Uterus (tissue), 4 donors: Measurements from ENCODE around the gene LILRB5. TPM values are rescaled to one million over a fixed set of nuclear protein-coding genes. Genes with fewer than 3 reads are reported as not detected.
"Not testable (repeated sequence)": the region's sequence is repeated elsewhere in the genome, so short reads cannot be mapped to it uniquely, and the experiment has no call there.

Experiments used
- DNase-seq, 2 donors: peaks; one replicate each; pipeline ENCODE4 v3.0.0-alpha.2; 2019 to 2020
- H3K27ac ChIP-seq, 2 donors: fragments of 200-600 bp; sonication (generic); 1 replicate in 1 of 2; 2 replicates in 1 of 2; pipeline ENCODE4 v1.5.1; 2016 to 2018
- H3K27me3 ChIP-seq, 2 donors: fragments of 200-600 bp; sonication (generic); one replicate each; pipeline ENCODE4 v1.5.1; 2018 to 2019; ENCODE audit warnings: control low read depth in 1 of 2
- H3K36me3 ChIP-seq, 2 donors: fragments of 200-600 bp; sonication (generic); one replicate each; pipeline ENCODE4 v1.5.1; 2019; ENCODE audit warnings: control low read depth in 1 of 2
- H3K4me1 ChIP-seq, 2 donors: fragments of 200-600 bp; sonication (generic); one replicate each; pipeline ENCODE4 v1.5.1; 2018 to 2019; ENCODE audit warnings: control low read depth in 1 of 2
- H3K4me3 ChIP-seq, 2 donors: fragments of 200-600 bp; sonication (generic); 1 replicate in 1 of 2; 2 replicates in 1 of 2; pipeline ENCODE4 v1.5.1; 2018 to 2019; ENCODE audit warnings: mild to moderate bottlenecking in 1 of 2
- H3K9me3 ChIP-seq, 2 donors: fragments of 200-600 bp; sonication (generic); one replicate each; pipeline ENCODE4 v1.5.1; 2019; ENCODE audit warnings: control low read depth in 1 of 2
- POLR2A ChIP-seq, 2 donors: fragments of 450-650 bp; IDR thresholded peaks; one replicate each; pipeline ENCODE4 v1.6.1; 2016; ENCODE audit warnings: antibody characterized with exemption in 2 of 2, mild to moderate bottlenecking in 1 of 2, moderate library complexity in 1 of 2
- intact Hi-C: fragments of 100-400 bp; cut with DNase I; formaldehyde crosslinking; loops from one replicate; pipeline ENCODE4 v1.15.1; 2023; ENCODE audit warnings: low total_unique reads
- total RNA-seq, 4 donors: library from RNA; depleted of rRNA in 3 of 4; stranded (reverse); fragments of >200 nt in 3 of 4; gene quantifications; one replicate each; pipeline versions ENCODE4 v1.1.0 to v1.2.4, GENCODE V29; 2014 to 2023
- TF ChIP-seq, protein P1 (sequence below), 4 experiments: fragments of 200-600 bp in 2 of 4; fragments of 450-650 bp in 2 of 4; sonication (generic) in 2 of 4; IDR thresholded peaks; one replicate each; pipeline ENCODE4 v1.5.1; 2016 to 2019; ENCODE audit warnings: antibody characterized with exemption in 4 of 4, mild to moderate bottlenecking in 2 of 4, moderate library complexity in 1 of 4
- donor health status: DM: yes; HTN: yes; CAD: no.

LILRB5 gene
- total RNA-seq, 4 donors from 2014 or later: 3.2 to 3.7 (median 3.7) TPM; not detected in 1

DNA sequence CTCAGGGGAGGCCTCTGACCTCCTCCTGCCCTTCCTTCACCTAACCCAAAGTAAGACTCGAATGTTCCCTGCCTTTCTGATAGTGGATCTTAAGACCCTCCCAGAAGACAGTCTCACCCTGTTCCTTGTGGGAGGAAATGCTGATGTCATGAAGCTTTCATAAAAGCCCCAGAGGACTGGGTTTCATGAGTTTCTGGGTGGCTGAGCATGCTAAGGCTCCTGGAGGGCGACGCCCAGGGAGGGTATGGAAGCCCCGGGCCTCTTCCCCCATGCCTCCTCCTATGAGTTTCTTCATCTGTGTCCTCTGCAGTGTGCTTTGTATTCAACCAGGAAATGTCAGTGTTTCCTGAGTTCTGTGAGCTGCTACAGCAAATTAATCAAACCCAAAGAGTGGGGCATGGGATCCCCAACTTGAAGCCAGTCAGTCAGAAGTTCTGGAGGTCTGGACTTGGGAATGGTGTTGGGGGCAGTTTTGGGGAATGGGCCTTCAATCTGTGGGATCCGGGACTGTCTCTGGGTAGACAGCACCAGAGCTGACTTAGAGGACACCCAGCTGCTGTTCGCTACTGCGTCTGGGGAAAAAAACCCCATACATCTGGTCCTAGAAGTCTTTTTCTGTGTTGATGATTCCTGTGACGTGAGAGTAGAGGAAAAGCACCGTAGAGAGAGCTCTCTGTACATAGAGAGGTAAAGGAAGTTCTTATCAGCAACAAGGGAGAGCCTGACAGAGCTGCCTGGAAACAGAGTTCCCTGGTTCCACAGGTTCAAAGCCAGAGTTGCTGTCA is 25.8 kb upstream of the LILRB5 start:
- Histone ChIP-seq H3K36me3 (no peaks in the 10 kb centered on the region), H3K4me1 (no peaks in the 10 kb centered on the region), H3K4me3 (no peak overlapping the region), H3K27ac (no peak overlapping the region), H3K27me3 (no peaks in the 10 kb centered on the region), H3K9me3 (no peaks in the 10 kb centered on the region)
- intact Hi-C loops: no loop called here
- TF ChIP-seq, protein P1, sequence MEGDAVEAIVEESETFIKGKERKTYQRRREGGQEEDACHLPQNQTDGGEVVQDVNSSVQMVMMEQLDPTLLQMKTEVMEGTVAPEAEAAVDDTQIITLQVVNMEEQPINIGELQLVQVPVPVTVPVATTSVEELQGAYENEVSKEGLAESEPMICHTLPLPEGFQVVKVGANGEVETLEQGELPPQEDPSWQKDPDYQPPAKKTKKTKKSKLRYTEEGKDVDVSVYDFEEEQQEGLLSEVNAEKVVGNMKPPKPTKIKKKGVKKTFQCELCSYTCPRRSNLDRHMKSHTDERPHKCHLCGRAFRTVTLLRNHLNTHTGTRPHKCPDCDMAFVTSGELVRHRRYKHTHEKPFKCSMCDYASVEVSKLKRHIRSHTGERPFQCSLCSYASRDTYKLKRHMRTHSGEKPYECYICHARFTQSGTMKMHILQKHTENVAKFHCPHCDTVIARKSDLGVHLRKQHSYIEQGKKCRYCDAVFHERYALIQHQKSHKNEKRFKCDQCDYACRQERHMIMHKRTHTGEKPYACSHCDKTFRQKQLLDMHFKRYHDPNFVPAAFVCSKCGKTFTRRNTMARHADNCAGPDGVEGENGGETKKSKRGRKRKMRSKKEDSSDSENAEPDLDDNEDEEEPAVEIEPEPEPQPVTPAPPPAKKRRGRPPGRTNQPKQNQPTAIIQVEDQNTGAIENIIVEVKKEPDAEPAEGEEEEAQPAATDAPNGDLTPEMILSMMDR (IDR thresholded peaks at IDR 0.05): no peak
- no peak for TF ChIP-seq POLR2A (IDR thresholded peaks at IDR 0.05)
- no peak for DNase-seq

DNA sequence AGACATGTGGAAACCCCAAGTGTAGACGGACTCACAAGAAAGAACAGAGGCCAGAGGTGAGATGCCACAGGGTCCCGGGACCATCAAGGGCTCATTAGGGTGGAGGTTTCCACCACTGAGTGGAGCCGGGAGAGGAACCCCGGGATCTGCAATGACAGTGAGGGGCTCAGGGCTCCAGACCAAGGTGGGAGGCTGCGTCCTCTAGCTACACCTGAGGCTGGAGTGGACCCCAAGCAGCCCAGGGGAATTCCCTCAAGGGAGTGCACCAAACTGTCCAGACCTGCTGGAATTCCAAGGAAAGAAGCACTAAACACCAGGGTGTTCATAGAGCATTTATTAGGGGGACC is 24.6 kb upstream of the LILRB5 start:
- H3K9me3 ChIP-seq, H3K27me3 ChIP-seq, H3K4me1 ChIP-seq, H3K4me3 ChIP-seq, DNase-seq, H3K36me3 ChIP-seq, H3K27ac ChIP-seq: not testable (repeated sequence)
- intact Hi-C loops: loop anchor here (2.0 kb wide), 1 partner anchor 305 kb away; no protein-coding TSS in a partner anchor

DNA sequence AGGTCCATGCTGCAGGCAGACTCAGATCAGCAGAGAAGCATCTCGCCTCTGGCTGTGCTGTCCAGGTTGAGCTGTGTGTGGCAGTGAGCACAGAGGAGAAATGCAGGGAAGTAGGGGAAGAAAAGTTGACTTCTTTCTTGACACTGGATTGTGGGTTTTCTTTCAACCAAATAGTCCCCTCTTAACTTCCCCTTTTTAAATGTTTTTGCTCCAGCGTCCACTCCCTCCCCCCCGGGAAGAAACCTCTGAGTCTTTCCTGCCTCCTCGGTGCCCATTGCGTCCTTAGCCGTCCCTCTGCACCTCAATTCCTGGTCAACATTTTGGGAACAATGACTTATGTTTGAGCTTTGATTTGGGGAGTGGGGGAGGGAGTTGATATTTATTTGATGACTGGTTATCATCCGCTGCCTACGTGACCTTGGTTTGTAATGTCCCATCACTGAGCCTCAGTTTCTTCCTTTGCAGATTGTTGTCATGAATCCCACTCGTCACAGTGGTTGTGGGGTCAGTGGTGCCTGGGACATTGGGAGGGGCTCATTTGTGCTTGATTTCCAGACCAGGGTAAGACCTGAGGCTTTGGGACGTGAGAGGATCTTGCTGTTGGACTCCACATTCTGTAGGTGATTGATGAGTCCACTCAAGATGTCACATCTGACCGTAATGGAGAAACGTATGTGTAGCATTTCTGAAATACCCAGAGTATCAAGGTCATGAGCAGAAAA is 24.1 kb upstream of the LILRB5 start, which contains the start of gene LILRB2:
LILRB2 (minus strand) TSS at position 104 of the 722 bp plus-strand sequence. CDS start 614 bp downstream, outside the sequence.
- no peak for DNase-seq
- no peak within 1 kb of the TSS for H3K4me3 ChIP-seq
- TF ChIP-seq, protein P1 (IDR thresholded peaks at IDR 0.05): no peak
- no peak for TF ChIP-seq POLR2A (IDR thresholded peaks at IDR 0.05)
- intact Hi-C loops: loop anchor here (2.0 kb wide), 1 partner anchor 306 kb away; no protein-coding TSS in a partner anchor
- H3K4me1 ChIP-seq: no peaks in the 10 kb centered on the region
- H3K9me3 ChIP-seq: no peaks in the 10 kb centered on the region
- no peaks in the 10 kb centered on the region for H3K36me3 ChIP-seq
- no peaks in the 10 kb centered on the region for H3K27me3 ChIP-seq
- H3K27ac ChIP-seq: no peak within 1 kb of the TSS

DNA sequence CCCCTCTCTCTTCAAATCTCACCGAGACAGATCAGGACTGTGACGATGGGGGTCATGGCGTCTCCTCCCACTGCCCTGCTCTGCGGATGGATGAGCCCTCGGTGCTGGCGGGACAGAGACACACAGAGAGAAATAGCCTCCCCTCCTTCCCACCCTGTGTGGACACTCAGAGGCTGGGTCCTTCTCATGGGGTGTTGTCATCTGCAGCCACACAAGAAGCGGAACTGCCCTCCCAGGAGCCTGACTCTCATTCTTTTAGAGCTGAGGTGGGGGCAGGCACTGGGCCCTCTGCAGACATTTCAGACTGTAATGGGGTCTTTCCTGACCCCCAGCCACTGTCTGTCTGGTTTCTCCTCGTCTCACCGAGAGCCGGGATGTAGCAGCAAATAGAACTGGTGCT is 23.4 kb upstream of the LILRB5 start:
- H3K36me3 ChIP-seq, DNase-seq, H3K27me3 ChIP-seq, H3K4me3 ChIP-seq, H3K27ac ChIP-seq, H3K9me3 ChIP-seq, H3K4me1 ChIP-seq: not testable (repeated sequence)
- intact Hi-C loops: loop anchor here (2.0 kb wide), 1 partner anchor 306 kb away; no protein-coding TSS in a partner anchor

DNA sequence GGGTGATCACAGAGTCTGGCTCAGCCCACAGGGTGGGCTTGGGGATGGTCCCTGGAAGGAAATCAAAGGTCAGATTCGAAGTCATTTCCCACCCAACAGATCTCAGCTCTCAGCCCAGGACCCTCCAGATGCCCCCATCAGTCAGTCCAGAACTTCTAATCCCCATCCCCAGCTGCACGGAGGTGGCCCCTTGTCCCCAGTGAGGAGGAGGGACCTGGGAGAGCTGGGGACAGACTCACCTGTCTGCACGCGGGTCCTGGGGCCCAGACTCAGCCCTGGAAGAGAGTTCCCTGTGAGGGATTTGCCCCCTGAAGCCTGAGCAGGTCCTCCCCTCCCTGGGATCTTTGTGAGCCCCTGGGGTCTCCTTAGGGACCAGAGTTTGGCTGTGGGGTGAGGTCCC is 23.0 kb upstream of the LILRB5 start:
- H3K4me1 ChIP-seq, H3K4me3 ChIP-seq, H3K36me3 ChIP-seq, H3K27ac ChIP-seq, DNase-seq, H3K9me3 ChIP-seq, H3K27me3 ChIP-seq: not testable (repeated sequence)
- intact Hi-C loops: loop anchor here (2.0 kb wide), 1 partner anchor 307 kb away; no protein-coding TSS in a partner anchor

DNA sequence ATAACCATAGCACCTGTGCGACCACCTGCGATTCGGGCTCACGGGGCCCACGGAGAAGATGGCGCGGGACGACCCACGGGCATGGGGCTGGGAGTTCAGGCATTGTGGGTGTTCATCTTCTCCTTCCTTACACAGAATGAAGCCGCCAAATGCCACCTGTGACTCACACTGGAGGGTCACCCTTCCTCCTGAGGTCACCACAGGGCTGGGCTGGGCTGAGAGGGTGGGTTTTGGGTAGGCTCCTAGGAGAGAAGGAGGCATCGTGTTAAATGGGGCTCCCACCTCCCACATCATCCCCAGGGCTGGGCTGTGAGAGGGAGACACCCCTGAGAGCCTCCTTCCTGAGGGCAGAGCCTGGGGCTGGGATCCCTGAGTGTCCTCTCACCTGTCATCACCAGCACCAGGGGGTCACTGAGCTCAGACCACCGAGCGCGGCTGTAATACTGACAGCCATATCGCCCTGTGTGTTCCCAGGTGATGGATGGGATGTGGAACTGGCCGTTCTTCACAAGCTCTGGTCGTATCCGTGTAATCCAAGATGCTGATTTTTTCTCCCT is 22.4 kb upstream of the LILRB5 start:
- Histone ChIP-seq H3K9me3 (no peaks in the 10 kb centered on the region), H3K27ac (no peak overlapping the region), H3K36me3 (no peaks in the 10 kb centered on the region), H3K4me1 (no peaks in the 10 kb centered on the region), H3K27me3 (no peaks in the 10 kb centered on the region), H3K4me3 (no peak overlapping the region)
- TF ChIP-seq, protein P1 (IDR thresholded peaks at IDR 0.05): no peak
- no peak for TF ChIP-seq POLR2A (IDR thresholded peaks at IDR 0.05)
- DNase-seq: no peak
- intact Hi-C loops: no loop called here

DNA sequence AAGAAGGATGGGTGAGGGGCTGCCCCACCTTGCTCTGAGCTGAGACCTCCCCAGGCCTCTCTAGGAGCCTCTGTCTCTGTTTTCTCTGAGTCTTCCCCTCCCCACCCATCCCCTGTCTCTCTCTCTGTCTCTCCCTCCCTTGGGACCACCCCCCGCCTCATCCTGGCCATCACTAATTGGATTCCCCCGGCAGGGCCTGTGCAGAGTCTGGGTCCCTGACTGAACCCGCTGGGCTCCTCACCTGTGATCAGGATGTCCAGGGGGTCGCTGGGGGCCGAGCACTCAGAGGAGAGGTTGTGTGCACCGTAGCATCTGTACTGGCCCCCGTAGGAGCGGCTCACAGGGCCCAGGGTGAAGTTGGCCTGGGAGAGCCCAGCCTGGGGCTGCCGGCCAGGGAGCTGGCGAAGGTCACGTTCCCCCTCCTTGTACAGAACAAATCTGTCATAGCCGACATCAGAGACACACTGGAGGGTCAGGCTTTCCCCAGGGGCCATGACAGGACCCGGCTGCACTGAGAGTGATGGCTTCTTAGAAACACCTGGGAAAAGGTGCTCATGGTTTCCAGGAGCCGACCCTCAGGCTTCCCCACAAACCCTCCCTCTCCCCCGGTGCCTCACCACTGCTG is 21.6 kb upstream of the LILRB5 start:
- DNase-seq, H3K36me3 ChIP-seq, H3K9me3 ChIP-seq, intact Hi-C loops, H3K27ac ChIP-seq, H3K4me1 ChIP-seq, H3K4me3 ChIP-seq, H3K27me3 ChIP-seq: not testable (repeated sequence)

DNA sequence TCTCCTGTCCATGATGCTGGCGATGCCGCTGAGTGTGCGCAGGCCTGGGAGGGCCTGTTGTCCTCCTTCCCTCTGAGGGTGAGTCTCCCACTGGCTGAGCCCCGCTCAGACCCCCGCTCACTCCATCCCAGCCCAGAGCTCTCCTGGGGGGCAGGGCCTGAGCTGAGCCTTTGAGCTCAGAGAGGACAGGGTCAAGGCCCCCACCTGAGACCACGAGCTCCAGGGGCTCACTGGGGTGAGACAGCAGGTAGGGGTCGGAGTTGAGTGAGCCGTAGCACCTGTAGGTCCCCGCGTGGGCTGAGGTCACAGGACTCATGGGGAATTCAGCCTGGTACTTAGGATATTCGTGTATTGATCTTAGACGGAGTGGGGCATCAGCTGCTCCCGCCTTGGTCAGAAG is 21.0 kb upstream of the LILRB5 start:
- H3K27ac ChIP-seq, DNase-seq, H3K4me3 ChIP-seq, H3K27me3 ChIP-seq, intact Hi-C loops, H3K9me3 ChIP-seq, H3K4me1 ChIP-seq, H3K36me3 ChIP-seq: not testable (repeated sequence)

DNA sequence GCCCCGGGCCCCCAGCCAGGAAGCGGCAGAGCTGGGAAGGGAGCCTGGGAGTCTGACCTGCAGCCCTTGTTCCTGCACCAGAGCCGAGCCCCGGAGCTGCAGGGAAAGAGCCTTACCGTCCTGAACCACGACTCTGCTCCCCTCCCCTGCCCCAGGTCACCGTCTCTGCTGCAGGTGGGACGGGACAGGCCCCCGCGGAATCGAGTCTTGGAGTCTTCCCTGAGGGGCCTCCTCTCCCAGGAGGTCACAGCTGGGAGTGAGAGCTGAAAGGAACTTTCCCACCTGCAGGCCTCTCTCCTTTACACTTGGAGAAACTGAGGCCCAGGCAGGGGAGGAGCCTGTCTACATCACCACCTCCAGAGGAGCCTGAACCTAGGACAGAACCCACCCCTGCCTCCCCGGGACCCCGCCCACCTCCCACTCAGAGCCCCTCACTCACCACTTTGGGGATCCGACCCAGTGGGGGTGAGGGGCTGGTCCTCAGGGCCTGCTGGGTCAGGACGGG is 20.1 kb upstream of the LILRB5 start:
- H3K9me3 ChIP-seq, H3K4me1 ChIP-seq, H3K36me3 ChIP-seq, H3K4me3 ChIP-seq, DNase-seq, H3K27me3 ChIP-seq, H3K27ac ChIP-seq, intact Hi-C loops: not testable (repeated sequence)
